IPS-18c (cell line): ENCODE measurements around the gene ARAP2.

Experiments
- H3K4me3 ChIP-seq: 2 replicates; pipeline ENCODE4 v1.7.0; 2013; ENCODE audit warnings: low read depth, mild to moderate bottlenecking, low read length, moderate library complexity; ENCODE audit not compliant: insufficient read depth
- H3K9me3 ChIP-seq: one replicate; pipeline ENCODE4 v1.6.1; 2013; ENCODE audit warnings: mild to moderate bottlenecking, low read length, moderate library complexity; ENCODE audit not compliant: control insufficient read depth, insufficient read depth

The ARAP2 gene

DNA sequence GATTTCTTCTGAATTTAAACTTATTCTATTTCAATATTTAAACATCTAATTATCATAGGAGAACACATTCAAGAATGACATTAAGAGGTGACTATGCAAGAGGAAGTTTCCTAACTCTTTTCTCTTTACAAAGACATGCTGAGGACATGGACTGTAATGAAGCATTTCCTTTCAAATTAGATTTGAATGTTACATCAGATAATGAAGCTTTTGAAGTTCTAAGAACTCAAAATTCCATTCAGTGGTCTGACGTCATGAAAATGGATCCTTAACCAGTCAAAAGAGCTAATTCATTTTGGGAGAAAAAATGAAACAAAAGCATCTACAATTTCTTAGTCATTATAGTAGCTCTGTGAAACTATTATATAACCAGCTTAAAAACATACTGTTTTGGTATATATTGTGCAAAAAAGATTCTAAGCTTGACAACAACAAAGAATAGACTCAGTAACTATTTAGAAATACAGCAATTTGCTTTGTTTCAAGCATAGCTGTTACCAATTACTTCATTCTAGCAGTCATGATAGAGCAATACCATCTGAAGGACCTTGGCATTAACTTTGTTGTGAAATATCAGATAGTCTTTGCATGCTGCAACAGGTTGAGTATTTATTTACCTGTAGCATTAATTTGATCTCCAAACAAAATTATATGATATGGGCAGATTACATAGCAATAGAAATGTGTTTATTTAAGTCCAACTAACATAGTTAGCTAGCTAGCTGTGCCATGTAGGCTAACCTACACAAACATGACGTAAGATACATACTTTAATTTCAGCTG lies 23.4 kb upstream of the ARAP2 start:
- no peak overlapping the region for H3K4me3 ChIP-seq
- H3K9me3 ChIP-seq = no peaks in the 10 kb centered on the region

DNA sequence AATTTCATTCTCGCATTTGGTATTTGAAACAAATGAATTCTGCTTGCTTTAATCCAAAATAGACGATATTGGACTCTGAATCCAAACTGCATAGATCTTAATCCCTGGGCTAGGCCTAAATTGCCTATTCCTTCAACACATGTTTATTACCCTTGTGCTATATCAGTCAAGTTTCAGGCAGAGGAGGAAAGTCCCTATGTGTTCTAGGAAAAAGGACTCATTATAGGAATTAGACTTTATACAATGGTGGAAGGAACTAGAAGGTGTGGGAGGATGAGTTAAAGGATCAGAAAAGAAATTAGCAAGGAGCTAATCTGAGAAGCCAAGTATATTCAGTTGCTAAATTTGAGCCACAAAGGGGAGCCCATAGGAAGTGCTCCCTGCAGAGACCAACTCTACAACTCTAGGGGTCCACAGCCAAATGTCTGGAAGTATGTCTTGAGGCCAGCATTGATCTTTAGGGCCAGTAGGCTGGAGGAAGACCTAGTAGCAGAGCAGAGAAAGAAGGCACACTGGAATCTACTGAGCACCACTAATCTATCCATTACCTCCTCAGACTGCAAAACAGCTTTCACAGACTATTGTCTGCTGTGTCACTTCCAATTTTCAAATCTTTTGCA lies 20.0 kb upstream of the ARAP2 start:
- no peaks in the 10 kb centered on the region for H3K9me3 ChIP-seq

DNA sequence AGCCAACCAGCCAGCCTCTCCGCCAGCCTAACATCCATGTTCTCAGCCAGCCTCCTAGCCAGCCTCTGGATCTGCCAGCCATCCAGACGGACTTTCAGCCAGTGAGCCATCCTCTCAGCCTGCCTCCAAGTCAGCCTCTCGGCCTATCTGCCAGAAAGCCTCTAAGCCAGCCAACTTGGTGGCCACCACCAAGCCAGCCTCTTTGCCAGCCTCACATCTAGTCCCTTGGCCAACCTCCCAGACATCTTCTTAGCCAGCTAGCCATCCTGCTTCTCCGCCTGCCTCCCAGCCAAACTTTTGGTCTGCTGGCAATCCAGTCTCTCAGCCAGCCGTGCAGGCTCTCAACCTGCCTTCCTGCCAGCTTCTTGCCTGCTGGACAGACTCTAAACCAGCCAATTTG lies 16.4 kb upstream of the ARAP2 start:
- no peak overlapping the region for H3K4me3 ChIP-seq

More for the DNA sequence above, 20.0 kb upstream of the ARAP2 start:
- H3K4me3 ChIP-seq = no peak overlapping the region

DNA sequence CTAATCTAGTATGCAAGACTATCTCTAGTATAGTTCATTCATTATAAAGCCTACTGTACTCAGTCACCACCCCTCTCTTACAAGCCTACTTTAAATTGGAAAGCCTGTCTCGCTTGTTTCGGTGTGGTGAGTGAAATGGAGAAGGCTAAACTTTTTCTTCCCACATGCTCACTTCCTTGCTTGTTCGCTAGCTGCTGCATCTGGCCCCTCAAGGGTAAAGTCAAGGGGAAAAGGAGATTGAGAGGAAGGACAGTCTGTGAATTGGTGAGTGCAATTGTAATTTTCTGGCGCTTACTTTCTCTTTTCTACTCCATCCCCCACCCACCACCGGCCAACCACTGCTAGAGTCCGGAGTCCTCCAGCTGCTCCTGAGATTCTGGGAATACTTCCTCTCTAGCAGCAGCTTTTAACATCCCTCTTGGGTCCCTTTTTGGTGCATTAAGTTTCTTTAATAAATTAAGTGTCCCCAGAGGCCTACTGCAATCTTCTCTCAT lies 12.1 kb upstream of the ARAP2 start:
- H3K9me3 ChIP-seq = no peaks in the 10 kb centered on the region
- H3K4me3 ChIP-seq = no peak overlapping the region

More for the DNA sequence above, 16.4 kb upstream of the ARAP2 start:
- H3K9me3 ChIP-seq = no peaks in the 10 kb centered on the region

DNA sequence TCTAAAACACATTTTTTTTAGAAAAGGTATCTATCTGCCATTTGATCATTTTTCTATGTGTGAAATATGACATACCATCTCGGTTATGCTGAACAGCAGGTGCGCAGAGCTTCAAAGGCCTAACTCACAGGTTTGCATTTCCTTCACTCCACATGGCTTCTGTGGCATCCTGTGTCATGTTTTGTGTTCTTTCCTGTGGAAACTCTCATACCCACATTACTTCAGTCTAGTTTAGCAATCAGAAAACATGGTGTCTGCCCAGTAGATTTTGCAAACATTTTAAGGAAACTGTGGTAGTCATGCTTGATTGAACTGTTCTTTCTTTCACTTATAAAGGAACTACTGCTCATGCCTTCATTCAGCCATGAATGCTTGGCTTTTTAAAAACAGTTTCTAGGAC lies 11.3 kb upstream of the ARAP2 start:
- no peak overlapping the region for H3K4me3 ChIP-seq
- H3K9me3 ChIP-seq = no peaks in the 10 kb centered on the region

DNA sequence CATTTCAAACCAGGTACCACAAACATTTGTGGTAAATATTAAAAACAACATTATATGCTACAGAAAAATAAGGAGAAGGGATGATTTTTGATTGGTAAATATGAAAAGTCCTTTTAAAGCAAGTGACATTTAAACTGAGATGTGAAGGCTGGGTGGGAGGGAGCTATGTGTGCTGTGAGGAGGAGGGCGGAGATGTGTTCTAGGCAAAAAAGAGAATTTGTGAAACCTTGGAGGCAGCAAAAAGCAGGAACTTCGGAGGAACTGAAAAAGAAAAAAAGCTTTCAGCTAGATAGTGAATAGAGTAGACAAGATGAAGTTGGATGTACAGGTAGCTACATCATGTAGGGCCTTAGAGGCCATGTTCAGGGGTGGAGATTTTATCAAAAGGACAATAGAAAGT lies 10.1 kb upstream of the ARAP2 start:
- no peak overlapping the region for H3K4me3 ChIP-seq
- no peaks in the 10 kb centered on the region for H3K9me3 ChIP-seq

DNA sequence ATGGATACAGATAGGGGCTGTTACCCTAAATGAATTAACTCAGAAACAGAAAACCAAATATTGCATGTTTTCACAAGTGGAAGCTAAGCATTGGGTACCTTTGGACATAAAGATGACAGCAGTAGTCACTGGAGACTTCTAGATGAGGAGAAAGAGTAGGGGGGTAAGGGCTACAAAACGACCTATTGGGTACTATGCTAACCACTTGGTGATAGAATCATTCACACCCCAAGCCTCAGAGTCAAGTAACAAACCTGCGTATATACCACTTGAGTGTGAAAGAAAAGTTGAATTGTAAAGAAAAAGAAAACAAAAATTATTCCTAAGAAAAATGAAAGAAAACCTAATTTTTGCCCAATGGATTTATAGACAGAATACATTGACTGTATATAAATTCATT lies 7.7 kb upstream of the ARAP2 start:
- H3K4me3 ChIP-seq = no peak overlapping the region
- H3K9me3 ChIP-seq = no peaks in the 10 kb centered on the region

DNA sequence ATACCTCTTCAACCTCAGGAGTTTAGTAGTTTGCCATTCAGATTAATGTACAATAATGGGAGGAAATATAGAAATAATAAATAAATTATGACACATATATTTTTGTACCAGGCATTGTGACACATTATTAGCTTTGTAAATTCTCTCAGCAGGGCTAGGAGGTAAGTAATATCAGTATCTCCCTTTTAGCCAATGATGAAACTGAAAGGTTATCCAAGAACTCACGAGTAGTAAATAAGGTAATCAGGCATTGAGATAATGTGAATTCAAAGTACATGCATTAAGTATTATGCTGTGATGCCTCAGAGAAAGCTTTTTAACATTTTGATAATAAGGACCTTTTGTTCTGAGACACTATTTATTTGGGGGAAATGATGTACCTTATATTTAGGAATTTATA lies 5.3 kb upstream of the ARAP2 start:
- no peaks in the 10 kb centered on the region for H3K9me3 ChIP-seq

DNA sequence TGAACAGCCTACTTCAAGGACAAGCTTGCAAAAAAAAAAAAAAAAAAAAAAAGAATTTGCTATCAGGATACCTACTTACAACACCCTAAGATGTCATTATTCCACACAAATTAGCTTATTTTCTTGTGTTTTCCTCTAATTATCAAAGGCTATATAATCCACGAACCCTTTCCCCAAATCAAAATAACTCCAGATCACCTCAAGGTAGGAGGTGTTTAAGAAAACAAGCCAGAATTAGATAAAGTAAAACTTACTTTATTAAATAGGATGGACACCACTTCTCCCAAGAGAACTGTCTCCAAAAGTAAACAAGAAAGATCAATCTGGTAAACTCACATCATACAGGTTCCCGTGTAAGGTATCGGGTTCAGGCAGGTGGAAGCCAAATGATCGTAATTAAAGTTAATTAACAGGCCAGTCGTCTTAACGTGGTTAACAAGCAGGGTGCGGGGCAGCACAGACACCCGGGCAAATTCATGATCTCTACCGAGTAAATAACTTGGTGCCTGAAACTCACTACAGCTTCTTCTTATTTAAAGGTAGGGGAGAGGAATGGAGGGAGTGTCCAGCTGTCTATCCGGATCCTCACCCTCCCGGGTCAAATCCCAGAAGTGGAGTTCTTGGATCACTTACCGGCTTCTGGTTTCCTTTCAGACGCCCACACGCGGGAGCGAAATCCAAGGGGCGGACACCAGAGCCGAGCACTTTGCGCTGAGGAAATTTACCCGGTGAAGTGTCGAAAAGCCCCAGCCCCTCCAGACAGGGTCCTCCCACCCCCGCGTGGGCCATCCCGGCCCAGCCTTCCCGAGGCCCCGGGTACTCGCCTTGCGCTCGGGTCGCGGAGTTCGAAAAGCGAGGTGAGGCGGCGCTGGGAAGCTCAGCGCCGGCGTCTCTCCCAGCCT lies 708 bp downstream of the ARAP2 start:
- Histone ChIP-seq H3K9me3 (peaks cover 4% of the 10 kb centered on the region), H3K4me3 (peak overlapping the region; percentile 73)

More for the DNA sequence above, 5.3 kb upstream of the ARAP2 start:
- no peak overlapping the region for H3K4me3 ChIP-seq

DNA sequence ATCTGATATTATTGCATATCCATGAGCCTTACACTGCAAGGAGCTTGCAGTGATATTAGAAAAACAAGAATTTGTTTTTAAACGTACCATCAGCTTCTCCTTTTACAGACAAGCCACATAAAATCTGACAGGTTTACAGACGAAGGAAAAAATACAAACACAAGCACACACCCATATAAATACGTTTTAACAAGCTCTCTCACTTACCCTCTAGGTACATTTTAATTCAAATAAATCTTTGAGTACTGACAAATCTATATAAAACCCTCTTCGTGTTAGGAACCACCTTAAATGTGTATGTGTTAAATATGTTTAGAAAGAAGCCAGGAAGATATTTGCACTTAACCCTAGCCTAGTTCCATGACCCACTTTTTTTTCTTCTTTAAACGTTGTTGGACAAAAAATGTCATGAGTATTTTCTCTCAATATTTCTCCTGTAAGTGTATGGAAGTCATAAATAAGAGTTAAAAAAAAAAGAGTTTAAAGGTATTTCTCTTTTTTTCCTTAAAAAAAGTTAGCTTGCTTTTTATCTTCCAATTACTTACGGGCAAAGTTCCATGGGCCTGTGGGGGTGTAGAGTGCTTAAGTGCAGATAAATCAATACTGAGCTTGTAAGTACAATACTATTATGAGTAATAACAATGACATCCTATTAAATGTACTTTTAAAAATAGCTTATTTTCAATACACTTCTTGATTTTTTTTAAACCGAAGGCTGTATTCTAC lies 1.5 kb downstream of the ARAP2 start:
- peaks cover 4% of the 10 kb centered on the region for H3K9me3 ChIP-seq
- H3K4me3 ChIP-seq = no peak overlapping the region

DNA sequence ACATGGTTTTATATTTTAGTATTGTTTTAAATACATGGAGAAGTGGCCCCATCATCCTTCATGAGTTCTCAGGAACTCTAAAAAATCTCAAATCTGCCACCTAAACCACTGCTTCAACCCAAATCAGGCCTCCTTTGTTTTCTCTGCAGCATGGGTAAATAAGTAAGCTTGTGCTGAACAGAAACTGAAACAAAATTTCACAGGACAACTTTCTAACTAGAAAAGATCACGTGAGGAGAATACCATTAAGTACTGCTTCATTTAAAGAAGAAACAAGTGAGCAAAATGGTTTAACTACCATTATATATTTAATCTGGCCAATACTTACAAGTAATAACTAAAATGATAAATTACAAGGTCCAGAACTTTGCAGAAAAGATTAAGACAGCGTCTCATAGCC lies 2.5 kb downstream of the ARAP2 start:
- Histone ChIP-seq H3K4me3 (no peak overlapping the region), H3K9me3 (peaks cover 4% of the 10 kb centered on the region)

DNA sequence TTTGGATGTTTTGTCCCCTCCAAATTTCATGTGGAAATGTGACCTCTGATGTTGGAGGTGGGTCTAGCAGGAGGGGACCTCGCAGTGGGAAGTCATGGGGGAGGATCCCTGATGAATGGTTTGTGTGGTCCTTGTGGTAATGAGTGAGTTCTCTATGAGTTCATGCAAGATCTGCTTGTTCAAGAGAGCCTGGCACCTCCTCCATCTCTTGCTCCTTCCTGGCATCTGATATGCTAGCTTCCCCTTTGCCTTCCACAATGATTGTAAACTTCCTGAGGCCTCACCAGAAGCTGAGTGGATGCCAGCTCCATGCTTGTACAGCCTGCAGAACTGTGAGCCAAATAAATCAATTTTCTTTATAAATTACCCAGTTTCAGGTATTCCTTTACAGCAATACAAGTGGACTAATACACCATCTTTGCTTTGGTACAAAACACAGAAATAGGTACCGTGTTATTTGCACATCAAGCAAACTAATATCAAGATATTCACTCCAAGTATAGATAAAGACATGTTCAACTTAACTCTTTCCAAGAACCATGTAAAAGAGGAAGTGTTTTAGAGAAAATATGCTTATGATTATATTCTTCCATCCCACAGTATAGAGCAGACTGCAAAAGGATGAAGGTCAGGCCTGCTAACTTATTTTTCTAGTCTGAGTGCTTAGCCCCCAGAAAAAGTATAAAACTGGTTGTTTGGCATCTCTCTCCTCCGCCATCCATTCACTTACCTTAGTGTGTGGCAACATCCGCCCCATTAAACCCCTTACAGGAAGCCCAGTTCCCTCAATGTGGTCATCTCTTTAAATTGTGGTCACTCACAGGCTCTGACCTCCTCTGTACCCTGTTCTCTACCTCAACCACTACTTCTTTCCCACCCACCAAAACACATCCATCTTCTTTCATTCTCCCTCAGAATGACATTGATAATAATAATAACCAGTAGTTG lies 6.7 kb downstream of the ARAP2 start:
- Histone ChIP-seq H3K9me3 (no peaks in the 10 kb centered on the region), H3K4me3 (no peak overlapping the region)

DNA sequence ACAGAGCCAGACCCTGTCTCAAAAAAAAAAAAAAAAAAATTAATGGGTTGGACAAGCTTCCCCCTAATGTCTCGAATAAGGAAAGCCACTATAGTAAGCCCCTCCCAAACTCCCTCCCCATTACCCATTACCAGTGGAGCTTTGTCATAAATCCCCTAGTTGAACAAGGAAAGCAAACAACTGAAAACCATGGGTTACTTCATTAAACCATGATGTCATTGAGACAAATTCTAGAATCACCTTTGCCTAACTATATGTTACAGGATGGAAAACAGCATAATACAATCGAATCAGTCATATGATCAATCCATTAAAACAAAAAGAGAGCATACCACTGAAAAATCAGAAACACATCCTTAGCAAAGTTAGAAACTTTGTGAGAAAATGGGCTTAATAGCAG lies 8.2 kb downstream of the ARAP2 start:
- H3K9me3 ChIP-seq = no peaks in the 10 kb centered on the region

DNA sequence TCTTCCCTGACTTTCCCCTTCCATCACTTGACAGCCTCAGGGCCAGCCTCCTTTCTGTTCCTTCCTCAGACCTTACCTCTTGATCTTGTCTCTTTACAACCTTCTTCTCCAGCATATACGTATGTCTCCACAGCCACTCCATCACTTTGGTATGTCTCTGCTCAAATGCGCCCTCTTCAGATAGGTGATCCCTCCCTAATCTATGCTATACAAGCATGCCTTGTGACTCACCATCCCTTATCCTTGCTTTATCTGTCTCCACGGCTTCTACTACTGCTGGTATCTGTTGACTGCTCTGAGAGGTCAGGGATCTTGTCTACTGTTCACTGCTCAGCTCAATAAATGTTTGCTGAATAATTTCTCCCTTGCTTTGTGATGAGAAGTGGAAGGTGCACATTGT lies 9.0 kb downstream of the ARAP2 start:
- H3K4me3 ChIP-seq = no peak overlapping the region
- H3K9me3 ChIP-seq = no peaks in the 10 kb centered on the region

More for the DNA sequence above, 8.2 kb downstream of the ARAP2 start:
- no peak overlapping the region for H3K4me3 ChIP-seq

DNA sequence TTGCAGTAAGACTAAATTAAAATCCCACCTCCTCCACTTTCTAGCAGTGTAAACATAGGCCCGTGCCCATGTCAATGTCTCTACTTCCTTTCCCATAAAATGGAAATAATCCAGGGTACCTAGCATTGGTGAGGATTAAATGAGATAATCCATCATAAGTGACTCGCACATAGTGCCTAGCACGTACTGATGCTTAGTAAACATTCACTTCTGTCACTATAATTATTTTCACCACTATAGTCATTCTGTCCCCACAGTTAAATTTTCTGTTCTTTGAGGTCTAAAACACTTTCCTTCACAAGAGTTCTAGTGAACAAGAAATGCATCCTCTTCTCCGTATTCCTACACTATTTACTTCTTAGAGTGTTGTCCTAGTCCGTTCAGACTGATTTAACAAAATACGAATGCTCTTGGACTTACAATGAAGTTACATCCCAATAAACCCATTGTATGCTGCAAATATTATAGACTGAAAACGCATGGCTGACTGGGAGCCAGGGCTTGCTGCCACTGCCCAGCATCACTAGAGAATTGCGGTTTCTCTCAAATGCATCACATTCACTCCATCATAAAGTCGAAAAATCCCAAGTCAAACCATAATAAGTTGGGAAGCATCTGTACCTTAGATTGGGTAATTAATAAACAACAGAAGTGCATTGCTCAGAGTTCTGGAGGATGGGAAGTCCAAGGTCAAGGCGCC lies 10.6 kb downstream of the ARAP2 start:
- no peaks in the 10 kb centered on the region for H3K9me3 ChIP-seq
- H3K4me3 ChIP-seq = no peak overlapping the region

DNA sequence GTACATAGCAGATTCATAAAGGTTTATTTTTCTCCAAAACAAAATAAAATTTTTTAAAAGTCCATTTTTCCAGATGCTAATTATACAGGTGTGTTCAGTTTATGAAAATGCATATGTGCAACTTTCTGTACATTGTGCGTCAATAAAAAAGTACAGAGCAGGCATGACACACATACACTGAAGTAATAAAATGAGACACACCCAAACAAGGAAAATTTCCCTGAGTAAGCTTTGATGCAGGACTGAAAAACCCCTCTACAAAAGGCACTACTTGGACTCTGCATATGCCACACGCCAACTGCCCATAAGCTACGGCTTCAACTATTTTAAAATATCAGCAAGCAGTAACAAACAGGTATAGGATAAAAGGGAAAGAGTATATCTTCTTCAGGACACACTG lies 13.8 kb downstream of the ARAP2 start:
- Histone ChIP-seq H3K4me3 (no peak overlapping the region), H3K9me3 (no peaks in the 10 kb centered on the region)
